ENCODE results near the gene ERICH4. TPM values are rescaled to one million over a fixed set of nuclear protein-coding genes. Genes with fewer than 3 reads are reported as not detected.

ERICH4 gene
- total RNA-seq, 1 donor from 2014 or later = not detected

- Histone ChIP-seq H3K9ac (ENCODE audit: low read length) (no peak overlapping the region), H3K4me2 (ENCODE audit: low read length) (no peak overlapping the region), H3K79me2 (ENCODE audit: insufficient read depth, low read length) (peaks cover 19% of the 10 kb centered on the region), H3K9me3 (ENCODE audit: insufficient read depth, low read depth, low read length) (no peaks in the 10 kb centered on the region), H2AFZ (ENCODE audit: low read depth, low read length) (no peak overlapping the region), H3K4me3 (ENCODE audit: insufficient read depth, low read depth, low read length) (no peak overlapping the region), H3K4me1 (ENCODE audit: insufficient read depth, low read length) (peaks cover 14% of the 10 kb centered on the region), H4K20me1 (ENCODE audit: insufficient read depth, low read length) (peaks cover 7% of the 10 kb centered on the region), H3K27ac (ENCODE audit: low read depth, low read length) (no peak overlapping the region), H3K36me3 (ENCODE audit: insufficient read depth, low read length) (no peaks in the 10 kb centered on the region), H3K27me3 (ENCODE audit: insufficient read depth, low read length) (no peaks in the 10 kb centered on the region)
- TF ChIP-seq, protein P1, sequence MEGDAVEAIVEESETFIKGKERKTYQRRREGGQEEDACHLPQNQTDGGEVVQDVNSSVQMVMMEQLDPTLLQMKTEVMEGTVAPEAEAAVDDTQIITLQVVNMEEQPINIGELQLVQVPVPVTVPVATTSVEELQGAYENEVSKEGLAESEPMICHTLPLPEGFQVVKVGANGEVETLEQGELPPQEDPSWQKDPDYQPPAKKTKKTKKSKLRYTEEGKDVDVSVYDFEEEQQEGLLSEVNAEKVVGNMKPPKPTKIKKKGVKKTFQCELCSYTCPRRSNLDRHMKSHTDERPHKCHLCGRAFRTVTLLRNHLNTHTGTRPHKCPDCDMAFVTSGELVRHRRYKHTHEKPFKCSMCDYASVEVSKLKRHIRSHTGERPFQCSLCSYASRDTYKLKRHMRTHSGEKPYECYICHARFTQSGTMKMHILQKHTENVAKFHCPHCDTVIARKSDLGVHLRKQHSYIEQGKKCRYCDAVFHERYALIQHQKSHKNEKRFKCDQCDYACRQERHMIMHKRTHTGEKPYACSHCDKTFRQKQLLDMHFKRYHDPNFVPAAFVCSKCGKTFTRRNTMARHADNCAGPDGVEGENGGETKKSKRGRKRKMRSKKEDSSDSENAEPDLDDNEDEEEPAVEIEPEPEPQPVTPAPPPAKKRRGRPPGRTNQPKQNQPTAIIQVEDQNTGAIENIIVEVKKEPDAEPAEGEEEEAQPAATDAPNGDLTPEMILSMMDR (IDR thresholded peaks at IDR 0.05; ENCODE audit: insufficient read depth, low read depth, low read length) = no peak
- no peak for TF ChIP-seq EZH2 (IDR thresholded peaks at IDR 0.05; ENCODE audit: insufficient read depth, low read length)
- H3K4me1 Mint-ChIP-seq (ENCODE audit: low read depth, unreplicated experiment) = peaks cover 5% of the 10 kb centered on the region
- DNase-seq (ENCODE audit: low read depth) (no peak), FAIRE-seq (no peak)
- no peaks in the 10 kb centered on the region for H3K27me3 Mint-ChIP-seq (ENCODE audit: low read depth, unreplicated experiment)
- H3K36me3 Mint-ChIP-seq (ENCODE audit: low read depth, unreplicated experiment) = no peaks in the 10 kb centered on the region
- H3K4me3 Mint-ChIP-seq (ENCODE audit: unreplicated experiment) = no peak overlapping the region
- no peak overlapping the region for H3K27ac Mint-ChIP-seq (ENCODE audit: unreplicated experiment)
- H3K9me3 Mint-ChIP-seq (ENCODE audit: unreplicated experiment) = no peaks in the 10 kb centered on the region
Measured at GRCh38 chr19:41401483-41401882, 41.5 kb upstream of the ERICH4 start.

DNA sequence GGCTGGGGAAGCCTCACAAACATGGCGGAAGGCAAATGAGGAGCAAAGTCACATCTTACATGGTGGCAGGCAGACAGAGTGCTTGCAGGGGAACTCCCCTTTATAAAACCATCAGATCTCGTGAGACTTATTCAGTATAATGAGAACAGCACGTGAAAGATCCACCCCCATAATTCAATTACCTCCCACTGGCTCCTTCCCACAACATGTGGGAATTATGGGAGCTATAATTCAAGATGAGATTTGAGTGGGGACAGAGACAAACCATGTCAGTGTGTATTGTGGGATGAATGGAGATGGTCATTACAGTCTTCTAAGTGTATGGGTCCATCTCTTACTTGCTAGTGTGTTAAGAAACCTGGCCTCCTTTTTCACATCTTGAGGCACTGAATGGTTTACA lies 40.9 kb upstream of the ERICH4 start:
- Histone ChIP-seq H3K9me3 (ENCODE audit: insufficient read depth, low read depth, low read length) (no peaks in the 10 kb centered on the region), H3K27ac (ENCODE audit: low read depth, low read length) (no peak overlapping the region), H3K27me3 (ENCODE audit: insufficient read depth, low read length) (no peaks in the 10 kb centered on the region), H3K4me1 (ENCODE audit: insufficient read depth, low read length) (peaks cover 10% of the 10 kb centered on the region), H3K79me2 (ENCODE audit: insufficient read depth, low read length) (peaks cover 17% of the 10 kb centered on the region), H3K36me3 (ENCODE audit: insufficient read depth, low read length) (no peaks in the 10 kb centered on the region), H4K20me1 (ENCODE audit: insufficient read depth, low read length) (peaks cover 9% of the 10 kb centered on the region), H3K4me2 (ENCODE audit: low read length) (no peak overlapping the region), H3K9ac (ENCODE audit: low read length) (no peak overlapping the region), H2AFZ (ENCODE audit: low read depth, low read length) (no peak overlapping the region), H3K4me3 (ENCODE audit: insufficient read depth, low read depth, low read length) (no peak overlapping the region)
- no peak for DNase-seq (ENCODE audit: low read depth)
- TF ChIP-seq, protein P1 (IDR thresholded peaks at IDR 0.05; ENCODE audit: insufficient read depth, low read depth, low read length) = no peak
- no peak for TF ChIP-seq EZH2 (IDR thresholded peaks at IDR 0.05; ENCODE audit: insufficient read depth, low read length)
- H3K36me3 Mint-ChIP-seq (ENCODE audit: low read depth, unreplicated experiment) = no peaks in the 10 kb centered on the region
- no peak overlapping the region for H3K4me3 Mint-ChIP-seq (ENCODE audit: unreplicated experiment)
- FAIRE-seq = no peak
- H3K27me3 Mint-ChIP-seq (ENCODE audit: low read depth, unreplicated experiment) = no peaks in the 10 kb centered on the region
- no peaks in the 10 kb centered on the region for H3K9me3 Mint-ChIP-seq (ENCODE audit: unreplicated experiment)
- H3K27ac Mint-ChIP-seq (ENCODE audit: unreplicated experiment) = no peak overlapping the region
- peaks cover 6% of the 10 kb centered on the region for H3K4me1 Mint-ChIP-seq (ENCODE audit: low read depth, unreplicated experiment)

GRCh38 chr19:41403181-41403970 lies 39.6 kb upstream of the ERICH4 start:
- Histone ChIP-seq H4K20me1 (ENCODE audit: insufficient read depth, low read length) (peaks cover 15% of the 10 kb centered on the region), H3K79me2 (ENCODE audit: insufficient read depth, low read length) (peaks cover 9% of the 10 kb centered on the region), H3K36me3 (ENCODE audit: insufficient read depth, low read length) (no peaks in the 10 kb centered on the region), H3K27me3 (ENCODE audit: insufficient read depth, low read length) (no peaks in the 10 kb centered on the region), H2AFZ (ENCODE audit: low read depth, low read length) (no peak overlapping the region), H3K27ac (ENCODE audit: low read depth, low read length) (no peak overlapping the region), H3K4me1 (ENCODE audit: insufficient read depth, low read length) (peaks cover 7% of the 10 kb centered on the region), H3K9me3 (ENCODE audit: insufficient read depth, low read depth, low read length) (no peaks in the 10 kb centered on the region), H3K4me3 (ENCODE audit: insufficient read depth, low read depth, low read length) (no peak overlapping the region), H3K4me2 (ENCODE audit: low read length) (no peak overlapping the region), H3K9ac (ENCODE audit: low read length) (no peak overlapping the region)
- no peak overlapping the region for H3K4me3 Mint-ChIP-seq (ENCODE audit: unreplicated experiment)
- H3K4me1 Mint-ChIP-seq (ENCODE audit: low read depth, unreplicated experiment) = peaks cover 13% of the 10 kb centered on the region
- no peak for FAIRE-seq
- no peaks in the 10 kb centered on the region for H3K9me3 Mint-ChIP-seq (ENCODE audit: unreplicated experiment)
- no peaks in the 10 kb centered on the region for H3K36me3 Mint-ChIP-seq (ENCODE audit: low read depth, unreplicated experiment)
- no peak overlapping the region for H3K27ac Mint-ChIP-seq (ENCODE audit: unreplicated experiment)
- DNase-seq (ENCODE audit: low read depth) = no peak
- no peak for TF ChIP-seq EZH2 (IDR thresholded peaks at IDR 0.05; ENCODE audit: insufficient read depth, low read length)
- TF ChIP-seq, protein P1 (IDR thresholded peaks at IDR 0.05; ENCODE audit: insufficient read depth, low read depth, low read length) = no peak
- H3K27me3 Mint-ChIP-seq (ENCODE audit: low read depth, unreplicated experiment) = no peaks in the 10 kb centered on the region
